ENCODE results near the gene FCGBP.
"Not testable (repeated sequence)": the region's sequence is repeated elsewhere in the genome, so short reads cannot be mapped to it uniquely, and the experiment has no call there.

Gene FCGBP

DNA sequence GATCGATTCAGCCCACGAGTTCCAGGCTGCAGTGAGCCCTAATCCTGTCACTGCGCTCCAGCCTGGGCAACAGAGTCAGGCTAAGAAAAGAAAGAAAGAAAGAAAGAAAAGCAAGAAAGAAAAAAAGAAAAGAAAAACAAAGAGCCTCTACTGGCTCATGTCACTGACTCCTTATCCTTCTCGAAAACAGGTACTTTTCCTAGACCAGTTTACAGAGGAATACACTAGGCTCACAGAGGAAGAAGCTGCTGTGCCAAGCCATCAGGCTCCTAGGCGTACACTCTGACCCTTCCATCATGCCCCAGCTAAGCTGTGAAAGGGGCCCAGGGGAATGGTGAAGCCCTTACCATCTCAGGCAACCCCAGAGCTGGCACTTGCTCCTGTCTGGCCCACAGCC is 41.9 kb downstream of the FCGBP start:
- H3K9me3 Mint-ChIP-seq; H3K27me3 Mint-ChIP-seq; ATAC-seq (replicated peaks; ENCODE audit: extremely low read depth, poor library complexity, severe bottlenecking): not testable (repeated sequence)
- Mint-ChIP-seq H3K4me3 (peak overlapping the region; percentile 77), H3K36me3 (ENCODE audit: insufficient read depth) (peaks cover 14% of the 10 kb centered on the region), H3K4me1 (peaks cover 31% of the 10 kb centered on the region), H3K27ac (ENCODE audit: low read depth) (peak overlapping the region; percentile 92)
- peak in 1 of 2 donors; percentile 1 for DNase-seq (ENCODE audit: low spot score in 2 of 2)

GRCh38 chr19:39891660-39892505 is 42.6 kb downstream of the FCGBP start:
- not testable (repeated sequence) for H3K9me3 Mint-ChIP-seq; H3K27me3 Mint-ChIP-seq; ATAC-seq (replicated peaks; ENCODE audit: extremely low read depth, poor library complexity, severe bottlenecking)
- Mint-ChIP-seq H3K36me3 (ENCODE audit: insufficient read depth) (peaks cover 14% of the 10 kb centered on the region), H3K4me1 (peaks cover 31% of the 10 kb centered on the region), H3K4me3 (peak overlapping the region; percentile 77), H3K27ac (ENCODE audit: low read depth) (peak overlapping the region; percentile 92)
- peak in 1 of 2 donors; percentile 9 for DNase-seq (ENCODE audit: low spot score in 2 of 2)

DNA sequence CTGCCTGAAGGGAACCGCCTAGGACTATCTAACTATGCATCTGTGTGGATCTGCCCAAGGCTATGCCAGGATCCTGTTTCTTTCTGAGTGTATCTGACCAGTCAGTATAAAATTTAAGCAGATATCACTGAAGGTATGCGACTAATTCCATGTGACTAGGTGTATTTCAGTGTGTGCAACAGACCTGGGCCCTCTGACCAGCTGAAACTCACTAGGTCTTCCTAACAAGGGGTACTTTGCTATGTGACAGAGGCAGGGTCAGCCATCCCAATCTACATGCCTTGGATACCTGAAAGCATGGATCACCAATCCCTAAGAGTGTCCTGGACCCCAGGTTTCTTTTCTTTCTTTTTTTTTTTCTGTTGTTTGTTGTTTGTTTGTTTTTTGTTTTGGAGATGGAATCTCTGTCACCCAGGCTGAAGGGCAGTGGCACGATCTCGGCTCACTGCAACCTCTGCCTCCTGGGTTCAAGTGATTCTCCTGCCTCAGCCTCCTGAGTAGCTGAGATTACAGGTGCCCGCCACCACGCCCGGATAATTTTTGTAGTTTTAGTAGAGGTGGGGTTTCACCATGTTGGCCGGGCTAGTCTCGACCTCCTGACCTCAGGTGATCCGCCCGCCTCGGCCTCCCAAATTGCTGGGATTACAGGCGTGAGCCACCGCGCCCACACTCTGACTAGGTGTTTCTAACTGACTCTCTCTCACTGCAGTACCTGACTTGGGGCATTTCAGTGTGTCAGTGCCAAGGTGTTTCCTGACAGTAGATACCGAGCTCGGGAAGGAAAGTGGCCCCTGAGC is 43.5 kb downstream of the FCGBP start:
- peak overlapping the region; percentile 7 for H3K4me3 Mint-ChIP-seq
- H3K36me3 Mint-ChIP-seq (ENCODE audit: insufficient read depth), result peaks cover 14% of the 10 kb centered on the region

GRCh38 chr19:39889872-39890754 is 44.3 kb downstream of the FCGBP start:
- peaks cover 14% of the 10 kb centered on the region for H3K36me3 Mint-ChIP-seq (ENCODE audit: insufficient read depth)
- H3K4me1 Mint-ChIP-seq, result peaks cover 30% of the 10 kb centered on the region
- not testable (repeated sequence) for H3K27me3 Mint-ChIP-seq; H3K4me3 Mint-ChIP-seq; DNase-seq (ENCODE audit: low spot score in 2 of 2); H3K9me3 Mint-ChIP-seq; ATAC-seq (replicated peaks; ENCODE audit: extremely low read depth, poor library complexity, severe bottlenecking)
- peak overlapping the region; percentile 44 for H3K27ac Mint-ChIP-seq (ENCODE audit: low read depth)

More for the DNA sequence above, 43.5 kb downstream of the FCGBP start:
- Mint-ChIP-seq H3K9me3 (no peaks in the 10 kb centered on the region), H3K27ac (ENCODE audit: low read depth) (peak overlapping the region; percentile 44), H3K4me1 (peaks cover 31% of the 10 kb centered on the region), H3K27me3 (no peaks in the 10 kb centered on the region)
- ATAC-seq (replicated peaks; ENCODE audit: extremely low read depth, poor library complexity, severe bottlenecking), result no peak
- DNase-seq (ENCODE audit: low spot score in 2 of 2), result peak in 1 of 2 donors; percentile 8

GRCh38 chr19:39887456-39887951 is 46.9 kb downstream of the FCGBP start:
- H3K4me1 Mint-ChIP-seq, result peaks cover 13% of the 10 kb centered on the region
- not testable (repeated sequence) for H3K27me3 Mint-ChIP-seq; DNase-seq (ENCODE audit: low spot score in 2 of 2); H3K4me3 Mint-ChIP-seq; H3K27ac Mint-ChIP-seq (ENCODE audit: low read depth); H3K9me3 Mint-ChIP-seq; ATAC-seq (replicated peaks; ENCODE audit: extremely low read depth, poor library complexity, severe bottlenecking)
- H3K36me3 Mint-ChIP-seq (ENCODE audit: insufficient read depth), result peaks cover 13% of the 10 kb centered on the region

- H3K4me3 Mint-ChIP-seq; DNase-seq (ENCODE audit: low spot score in 2 of 2); H3K27me3 Mint-ChIP-seq; ATAC-seq (replicated peaks; ENCODE audit: extremely low read depth, poor library complexity, severe bottlenecking); H3K27ac Mint-ChIP-seq (ENCODE audit: low read depth); H3K9me3 Mint-ChIP-seq; H3K4me1 Mint-ChIP-seq: not testable (repeated sequence)
- peaks cover 11% of the 10 kb centered on the region for H3K36me3 Mint-ChIP-seq (ENCODE audit: insufficient read depth)
These were observed 48.4 kb downstream of the FCGBP start for GRCh38 chr19:39885821-39886554.

DNA sequence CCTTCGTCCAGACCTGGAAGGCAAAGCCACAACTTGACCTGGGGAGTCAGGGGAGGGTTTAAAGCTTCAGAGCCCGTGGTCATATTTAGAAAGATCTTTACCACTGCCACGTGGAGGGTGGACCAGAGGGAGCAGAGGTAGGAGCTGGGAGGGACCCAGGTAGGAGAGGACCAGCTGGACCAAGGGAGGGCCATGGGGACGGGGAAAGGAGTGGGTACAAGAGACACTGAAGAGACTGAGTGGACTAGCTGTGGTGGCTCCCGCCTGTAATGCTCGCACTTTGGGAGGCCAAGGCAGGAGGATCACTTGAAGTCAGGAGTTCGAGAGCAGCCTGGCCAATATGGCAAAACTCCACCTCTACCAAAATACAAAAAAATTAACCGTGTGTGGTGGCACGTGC is 49.7 kb downstream of the FCGBP start:
- not testable (repeated sequence) for DNase-seq (ENCODE audit: low spot score in 2 of 2); H3K36me3 Mint-ChIP-seq (ENCODE audit: insufficient read depth); H3K27me3 Mint-ChIP-seq; H3K4me1 Mint-ChIP-seq; H3K4me3 Mint-ChIP-seq; ATAC-seq (replicated peaks; ENCODE audit: extremely low read depth, poor library complexity, severe bottlenecking); H3K27ac Mint-ChIP-seq (ENCODE audit: low read depth); H3K9me3 Mint-ChIP-seq

All from central memory CD8-positive, alpha-beta T cell (primary cell).